Measurements from ENCODE around the gene KNSTRN.

- TF ChIP-seq CTCF (IDR thresholded peaks at IDR 0.05): no peak
- TF ChIP-seq POLR2A (IDR thresholded peaks at IDR 0.05): no peak
- no peak for TF ChIP-seq EP300 (IDR thresholded peaks at IDR 0.05)
These were observed 45.7 kb downstream of the KNSTRN start for GRCh38 chr15:40428185-40428584.

Data from ovary (tissue), 3 donors.